Right lobe of liver (tissue), 6 donors: ENCODE results near the gene FSD2. TPM values are rescaled to one million over a fixed set of nuclear protein-coding genes. Genes with fewer than 3 reads are reported as not detected.

Experiments used
- ATAC-seq, 4 donors: fragments of 200-7000 bp; cut with Tn5 transposase; one replicate each; pipeline ENCODE4 v1.9.1; 2020; ENCODE audit warnings: mild to moderate bottlenecking in 4 of 4, moderate library complexity in 4 of 4
- DNase-seq, 3 donors: peaks; one replicate each; pipeline ENCODE4 v3.0.0-alpha.2; 2020
- H3K27ac ChIP-seq, 3 donors: fragments of 200-600 bp; one replicate each; pipeline ENCODE4 v1.8.0; 2022
- H3K27me3 ChIP-seq, 2 donors: fragments of 200-600 bp; one replicate each; pipeline ENCODE4 v1.8.0; 2022
- H3K36me3 ChIP-seq, 4 donors: fragments of 200-600 bp; sonication (generic) in 1 of 4; one replicate each; pipeline versions ENCODE4 v1.5.1 to v1.8.0; 2017 to 2022; ENCODE audit warnings: control low read depth in 1 of 4
- H3K4me1 ChIP-seq, 4 donors: fragments of 200-600 bp; sonication (generic) in 1 of 4; one replicate each; pipeline versions ENCODE4 v1.5.1 to v1.8.0; 2017 to 2022; ENCODE audit warnings: control low read depth in 1 of 4
- H3K4me3 ChIP-seq, 3 donors: fragments of 200-600 bp; one replicate each; pipeline ENCODE4 v1.8.0; 2022
- H3K9me3 ChIP-seq, 4 donors: fragments of 200-600 bp; sonication (generic) in 1 of 4; one replicate each; pipeline versions ENCODE4 v1.5.1 to v1.8.0; 2017 to 2022; ENCODE audit warnings: control low read depth in 1 of 4
- CTCF ChIP-seq, 4 donors: fragments of 200-600 bp in 3 of 4; fragments of 450-650 bp in 1 of 4; IDR thresholded peaks; one replicate each; pipeline versions ENCODE4 v1.5.1 to v1.8.0; 2016 to 2022; ENCODE audit warnings: antibody characterized with exemption in 4 of 4, mild to moderate bottlenecking in 2 of 4
- POLR2A ChIP-seq: fragments of 450-650 bp; IDR thresholded peaks from one replicate; pipeline ENCODE4 v1.6.1; 2017; ENCODE audit warnings: antibody characterized with exemption, mild to moderate bottlenecking
- WGBS: methylation state at CpG from one replicate; pipeline ENCODE4 v1.1.6; 2018; ENCODE audit warnings: low coverage, low lambda C conversion rate; ENCODE audit not compliant: insufficient coverage; ENCODE audit errors: missing lambda C conversion rate; 5-methylcytosine and 5-hydroxymethylcytosine counted together
- intact Hi-C, 2 donors: fragments of 100-400 bp; cut with DNase I; formaldehyde crosslinking; loops; one replicate each; pipeline versions ENCODE4 v1.11.2 to v1.14.1; 2022
- total RNA-seq, 6 experiments: library from RNA; depleted of rRNA in 2 of 6; stranded (reverse); fragments of >200 nt in 2 of 6; fragmentation: NEBNext Ultra II Directional in 3 of 6; extraction: Animal tissue kit (Norgen Biotek cat#: 25700) in 3 of 6; gene quantifications; one replicate each; pipeline versions ENCODE4 v1.1.0 to v1.2.4, GENCODE V29; 2016 to 2023
- donor health status: DM: no; HTN: yes; CAD: no.
- donor health status: DM: no; HTN: no; CAD: no.
- donor health status: DM: no; HTN: no; CAD: no.
- donor health status: DM: no; HTN: yes; CAD: no.
- donor health status: DM: no; HTN: yes; CAD: no.

Gene FSD2
- total RNA-seq, 6 experiments from 2014 or later = not detected

- no peak overlapping the region for H3K4me3 ChIP-seq
- 100% methylated on average over 2 of the region's 2 CpGs for WGBS
- DNase-seq (no peak), ATAC-seq (no peak)
- TF ChIP-seq CTCF (IDR thresholded peaks at IDR 0.05) (no peak), POLR2A (no peak)
- no peaks in the 10 kb centered on the region for H3K27me3 ChIP-seq
- peaks cover 0 to under 1% (median 0%) of the 10 kb centered on the region in 4 donors for H3K36me3 ChIP-seq
- no peaks in the 10 kb centered on the region for H3K4me1 ChIP-seq
- H3K27ac ChIP-seq = no peak overlapping the region
- H3K9me3 ChIP-seq = no peaks in the 10 kb centered on the region
- intact Hi-C loops = no loop called here
These were observed 74.3 kb downstream of the FSD2 start for GRCh38 chr15:82731527-82731926.

- Histone ChIP-seq H3K36me3 (no peaks in the 10 kb centered on the region), H3K9me3 (no peaks in the 10 kb centered on the region), H3K4me1 (no peaks in the 10 kb centered on the region), H3K27ac (no peak overlapping the region), H3K27me3 (no peaks in the 10 kb centered on the region), H3K4me3 (no peak overlapping the region)
- intact Hi-C loops = no loop called here
- ATAC-seq (no peak), DNase-seq (no peak)
- 93% methylated on average over 6 of the region's 11 CpGs for WGBS
- no peak for TF ChIP-seq CTCF (IDR thresholded peaks at IDR 0.05)
- TF ChIP-seq POLR2A = no peak
These were observed 75.8 kb downstream of the FSD2 start for GRCh38 chr15:82730022-82730530.

DNA sequence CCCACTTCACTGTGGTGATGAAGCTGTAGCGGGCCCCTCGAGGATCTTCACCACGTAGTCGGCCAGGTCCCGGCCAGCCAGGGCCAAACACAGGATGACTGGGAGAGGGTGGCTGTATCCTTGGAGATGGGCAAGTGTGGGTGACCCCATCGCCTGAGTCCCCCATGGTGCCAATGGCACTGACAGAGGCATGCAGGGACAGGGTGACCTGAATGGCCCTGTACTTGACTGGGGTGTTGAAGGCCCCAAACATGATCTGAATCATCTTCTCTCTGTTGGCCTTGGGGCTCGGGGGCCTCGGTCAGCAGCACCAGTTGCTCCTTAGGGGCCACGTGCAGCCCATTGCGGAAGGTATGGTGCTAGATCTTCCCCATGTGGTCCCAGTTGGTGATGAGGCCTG is 79.1 kb downstream of the FSD2 start:
- WGBS = 77% methylated on average over 3 of the region's 10 CpGs
- TF ChIP-seq CTCF (IDR thresholded peaks at IDR 0.05) = no peak
- TF ChIP-seq POLR2A = no peak
- H3K9me3 ChIP-seq = no peaks in the 10 kb centered on the region
- no peaks in the 10 kb centered on the region for H3K4me1 ChIP-seq
- ATAC-seq = peak in 1 of 4 donors; percentile 23
- H3K27ac ChIP-seq = no peak overlapping the region
- intact Hi-C loops = no loop called here
- H3K4me3 ChIP-seq = no peak overlapping the region
- no peak for DNase-seq
- H3K27me3 ChIP-seq = no peaks in the 10 kb centered on the region
- H3K36me3 ChIP-seq = no peaks in the 10 kb centered on the region

DNA sequence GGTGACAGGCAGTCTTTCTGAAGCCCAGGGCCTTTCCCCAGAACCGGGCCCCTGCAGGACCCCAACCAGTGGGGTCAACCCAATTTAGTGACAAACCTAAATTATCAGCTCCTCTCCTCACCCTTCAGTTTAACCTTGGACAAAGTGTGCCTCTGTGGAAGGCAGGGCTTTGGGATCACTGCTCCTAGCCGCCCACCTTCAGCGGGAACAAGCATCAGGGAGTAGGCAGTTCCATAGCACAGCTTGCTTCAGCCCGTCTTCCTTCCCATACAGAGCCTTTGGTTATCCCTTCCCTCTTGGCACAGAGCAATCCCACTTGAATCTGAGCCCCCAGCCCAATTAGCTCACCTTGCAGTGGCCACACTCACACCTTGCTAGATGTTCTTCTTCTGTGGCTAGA is 90.9 kb downstream of the FSD2 start:
- DNase-seq (no peak), ATAC-seq (no peak)
- H3K27ac ChIP-seq = no peak overlapping the region
- H3K4me3 ChIP-seq = no peak overlapping the region
- no peaks in the 10 kb centered on the region for H3K27me3 ChIP-seq
- no peaks in the 10 kb centered on the region for H3K36me3 ChIP-seq
- no peaks in the 10 kb centered on the region for H3K9me3 ChIP-seq
- intact Hi-C loops = no loop called here
- peaks cover 0 to 1% (median under 1%) of the 10 kb centered on the region in 4 donors for H3K4me1 ChIP-seq
- 80% methylated on average over 3 of the region's 4 CpGs for WGBS
- TF ChIP-seq POLR2A = no peak
- TF ChIP-seq CTCF (IDR thresholded peaks at IDR 0.05) = no peak

DNA sequence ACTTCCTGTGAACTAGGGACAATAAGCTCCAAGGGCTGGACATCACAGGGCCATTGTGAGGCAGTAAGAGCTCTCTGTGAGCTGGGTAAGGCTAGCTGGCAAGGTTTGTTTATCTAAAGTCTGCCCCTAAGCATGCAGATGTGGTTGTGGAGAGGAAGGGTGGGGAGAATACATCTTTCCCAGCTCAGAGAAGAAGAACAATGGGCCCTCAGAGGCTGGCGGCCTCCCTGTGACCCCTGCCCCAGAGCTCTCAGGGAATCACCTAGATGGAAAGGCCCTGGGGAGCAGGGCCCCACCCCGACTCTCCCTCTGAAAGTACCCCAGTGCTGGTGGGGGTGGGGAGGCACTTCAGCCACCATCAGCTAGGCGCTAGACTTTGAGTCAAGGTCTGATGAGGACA is 91.9 kb downstream of the FSD2 start:
- DNase-seq = no peak
- Histone ChIP-seq H3K27ac (no peak overlapping the region), H3K9me3 (no peaks in the 10 kb centered on the region), H3K27me3 (no peaks in the 10 kb centered on the region), H3K4me1 (peaks cover 0 to 7% (median 3%) of the 10 kb centered on the region in 4 donors), H3K4me3 (no peak overlapping the region), H3K36me3 (no peaks in the 10 kb centered on the region)
- ATAC-seq = no peak
- WGBS = 27% methylated on average over 2 of the region's 3 CpGs
- TF ChIP-seq CTCF (IDR thresholded peaks at IDR 0.05) (no peak), POLR2A (no peak)
- intact Hi-C loops = no loop called here
